HCT116 (cell line): ENCODE data around the gene STXBP5. TPM values are rescaled to one million over a fixed set of nuclear protein-coding genes. Genes with fewer than 3 reads are reported as not detected.
A peak's percentile ranks its signal among the peaks of the same experiment; 100 is the strongest.

Experiments used
- ATAC-seq: fragments of 200-7000 bp; cut with Tn5 transposase; 2 replicates; pipeline ENCODE4 v1.9.1; 2020; ENCODE audit warnings: mild to moderate bottlenecking, moderate library complexity
- BruUV-seq: library from RNA; stranded (reverse); fragments of 400-500 nt; replicated peaks from 2 replicates; lab custom pipeline; 2021; lab: Mats Ljungman, UMichigan
- CTCF ChIA-PET: fragments of 300-600 bp; sonication (Branson Sonifier 250); formaldehyde crosslinking; loops from one replicate; lab custom pipeline; 2021; ENCODE audit warnings: antibody characterized with exemption; lab: Charles Lee
- POLR2A ChIA-PET: fragments of 300-600, 350-600 bp; sonication (Branson Sonifier 250); formaldehyde crosslinking; loops from one replicate; lab custom pipeline; 2021; ENCODE audit warnings: antibody characterized with exemption; lab: Charles Lee
- RAD21 ChIA-PET, 2 experiments: fragments of 300-600 bp; sonication (Branson Sonifier 250); formaldehyde crosslinking; loops; one replicate each; lab custom pipeline; 2023; ENCODE audit warnings: low total read pairs in 2 of 2; ENCODE audit not compliant: uncharacterized antibody in 2 of 2, unreplicated experiment in 2 of 2, low non-redundant PET in 1 of 2; lab: Charles Lee
- DNase-seq: peaks from one replicate; pipeline ENCODE4 v3.0.0-alpha.2; 2010; ENCODE audit warnings: low read depth, low spot score
- H2AFZ ChIP-seq: fragments of 200-600 bp; shearing (Covaris generic), sonication (generic); 2 replicates; pipeline ENCODE4 v1.6.1; 2017; ENCODE audit warnings: low read depth, mixed run types, mixed read lengths, antibody characterized with exemption, low read length; ENCODE audit not compliant: poor library complexity, severe bottlenecking
- H3K27ac ChIP-seq: 2 replicates; pipeline ENCODE4 v1.5.1; 2012; ENCODE audit warnings: low read depth, low read length
- H3K27me3 ChIP-seq: fragments of 200-600 bp; sonication (generic); 2 replicates; pipeline ENCODE4 v1.6.1; 2016; ENCODE audit warnings: mixed run types, low read length, mixed read lengths; ENCODE audit not compliant: insufficient read depth
- H3K36me3 ChIP-seq, 2 experiments: fragments of 200-500 bp in 1 of 2; fragments of 200-600 bp in 1 of 2; sonication (Bioruptor generic) in 1 of 2; sonication (generic) in 1 of 2; 2 replicates each; pipeline versions ENCODE4 v1.5.1 to v1.6.1; 2014 to 2016; ENCODE audit warnings: low read length in 2 of 2, inconsistent platforms in 1 of 2, mixed read lengths in 1 of 2, mixed run types in 1 of 2; ENCODE audit not compliant: insufficient read depth in 2 of 2, control insufficient read depth in 1 of 2
- H3K4me1 ChIP-seq, 2 experiments: fragments of 200-600 bp in 1 of 2; sonication (generic) in 1 of 2; 2 replicates each; pipeline versions ENCODE4 v1.5.1 to v1.6.1; 2012 to 2017; ENCODE audit warnings: low read length in 2 of 2, inconsistent platforms in 1 of 2, mild to moderate bottlenecking in 1 of 2, mixed read lengths in 1 of 2, mixed run types in 1 of 2, moderate library complexity in 1 of 2; ENCODE audit not compliant: insufficient read depth in 2 of 2, control insufficient read depth in 1 of 2
- H3K4me2 ChIP-seq: fragments of 200-600 bp; sonication (generic); 2 replicates; pipeline ENCODE4 v1.6.1; 2017; ENCODE audit warnings: mixed run types, low read length, mixed read lengths
- H3K4me3 ChIP-seq, 2 experiments: fragments of 200-600 bp in 1 of 2; sonication (generic) in 1 of 2; replicated peaks in 1 of 2; 2 replicates each; pipeline ENCODE4 v1.5.1; 2011 to 2016; ENCODE audit warnings: low read length in 2 of 2, control low read depth in 1 of 2, low read depth in 1 of 2, mild to moderate bottlenecking in 1 of 2, mixed read lengths in 1 of 2, mixed run types in 1 of 2
- H3K79me2 ChIP-seq: fragments of 200-600 bp; sonication (generic); 2 replicates; pipeline ENCODE4 v1.6.1; 2017; ENCODE audit warnings: mild to moderate bottlenecking, mixed run types, low read length, moderate library complexity, mixed read lengths; ENCODE audit not compliant: insufficient read depth
- H3K9ac ChIP-seq: fragments of 200-600 bp; sonication (generic); 2 replicates; pipeline ENCODE4 v1.6.1; 2016; ENCODE audit warnings: low read length, mixed read lengths
- H3K9me2 ChIP-seq: fragments of 200-600 bp; sonication (generic), shearing (Covaris generic); 2 replicates; pipeline ENCODE4 v1.6.1; 2017; ENCODE audit warnings: mixed run types, mild to moderate bottlenecking, moderate library complexity; ENCODE audit not compliant: insufficient read depth
- H3K9me3 ChIP-seq, 2 experiments: fragments of 200-500 bp in 1 of 2; fragments of 200-600 bp in 1 of 2; sonication (Bioruptor generic) in 1 of 2; sonication (generic) in 1 of 2; 2 replicates each; pipeline ENCODE4 v1.6.1; 2014 to 2017; ENCODE audit warnings: low read length in 2 of 2, mixed read lengths in 2 of 2, inconsistent platforms in 1 of 2, low read depth in 1 of 2, mild to moderate bottlenecking in 1 of 2, mixed run types in 1 of 2, moderate library complexity in 1 of 2; ENCODE audit not compliant: control insufficient read depth in 1 of 2, insufficient read depth in 1 of 2
- H4K20me1 ChIP-seq: fragments of 200-600 bp; sonication (generic), shearing (Covaris generic); 2 replicates; pipeline ENCODE4 v1.6.1; 2017; ENCODE audit warnings: mixed run types, mild to moderate bottlenecking, moderate library complexity; ENCODE audit not compliant: insufficient read depth
- CEBPB ChIP-seq: IDR thresholded peaks from 2 replicates; pipeline ENCODE4 v1.6.1; 2012; ENCODE audit warnings: low read depth
- ELF1 ChIP-seq: IDR thresholded peaks from 2 replicates; pipeline ENCODE4 v1.6.1; 2012; ENCODE audit warnings: low read depth, borderline replicate concordance
- MAX ChIP-seq: IDR thresholded peaks from 2 replicates; pipeline ENCODE4 v1.6.1; 2012
- POLR2A ChIP-seq: IDR thresholded peaks from 2 replicates; pipeline ENCODE4 v1.7.0; 2011; ENCODE audit warnings: borderline replicate concordance; ENCODE audit not compliant: insufficient read depth, insufficient read length; ENCODE audit errors: extremely low read depth
- POLR2AphosphoS5 ChIP-seq: IDR thresholded peaks from 2 replicates; pipeline ENCODE4 v1.6.1; 2011; ENCODE audit warnings: mild to moderate bottlenecking, low read depth, low read length, moderate library complexity
- SP1 ChIP-seq: IDR thresholded peaks from 2 replicates; pipeline ENCODE4 v1.6.1; 2012; ENCODE audit warnings: low read depth
- TCF7L2 ChIP-seq: IDR thresholded peaks from 2 replicates; pipeline ENCODE4 v1.7.0; 2011; ENCODE audit warnings: borderline replicate concordance, inconsistent platforms; ENCODE audit not compliant: insufficient read depth, insufficient read length; ENCODE audit errors: extremely low read depth
- ZFX ChIP-seq: fragments of 450-650 bp; IDR thresholded peaks from 2 replicates; pipeline ENCODE4 v1.6.1; 2017
- ZNF274 ChIP-seq: fragments of 200-500 bp; sonication (Bioruptor generic); IDR thresholded peaks from 2 replicates; pipeline ENCODE4 v1.6.1; 2014; ENCODE audit warnings: mild to moderate bottlenecking, low read depth, low read length, inconsistent platforms
- intact Hi-C: fragments of 100-400 bp; cut with micrococcal nuclease; formaldehyde crosslinking; loops from 2 replicates; pipeline ENCODE4 v1.10.0; 2022
- total RNA-seq: library from RNA; stranded (reverse); gene quantifications from one replicate; pipeline ENCODE4 v1.2.1, GENCODE V29; 2021; ENCODE audit not compliant: unreplicated experiment

STXBP5 gene
- total RNA-seq, 1 experiment from 2014 or later = 12.6 TPM

DNA sequence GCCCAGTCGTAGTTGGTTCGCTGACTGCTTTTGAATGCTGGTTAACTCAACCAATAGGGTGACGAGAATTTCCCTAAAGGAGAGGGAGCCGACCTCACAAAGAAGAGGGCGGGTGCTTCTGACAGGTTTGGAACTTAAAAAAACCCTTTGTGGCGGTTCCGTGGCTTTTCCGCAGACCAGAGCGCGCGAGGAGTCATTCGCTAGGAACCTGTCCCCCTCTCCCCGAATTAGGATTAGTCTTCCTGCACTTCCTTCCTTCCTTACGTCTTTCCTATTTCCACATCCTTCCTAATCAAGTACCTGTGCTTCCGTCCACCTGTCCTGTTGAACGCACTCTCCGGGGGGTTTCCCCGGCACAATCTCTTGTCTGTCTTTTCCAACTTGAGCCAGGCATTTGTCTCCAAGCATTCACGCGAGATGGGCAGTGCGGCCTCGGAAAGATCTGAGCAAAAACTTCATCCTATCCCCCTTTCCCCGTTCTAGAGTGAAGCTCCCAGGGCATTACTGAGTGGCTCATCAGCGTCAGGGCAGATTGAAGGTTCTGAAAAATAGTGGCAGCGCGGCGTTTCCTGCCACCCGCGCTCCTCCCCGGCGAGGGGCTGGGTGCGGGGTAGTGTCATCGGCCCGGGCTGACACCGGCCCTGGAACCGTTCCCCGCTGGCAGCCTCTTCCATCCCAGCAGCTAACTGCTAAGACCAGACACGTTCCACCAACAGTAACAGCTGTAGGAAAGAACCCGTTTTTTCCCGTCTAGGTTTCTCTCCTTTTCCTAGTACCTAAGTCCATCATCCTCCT lies 1.5 kb upstream of the STXBP5 start:
- H4K20me1 ChIP-seq = no peaks in the 10 kb centered on the region

DNA sequence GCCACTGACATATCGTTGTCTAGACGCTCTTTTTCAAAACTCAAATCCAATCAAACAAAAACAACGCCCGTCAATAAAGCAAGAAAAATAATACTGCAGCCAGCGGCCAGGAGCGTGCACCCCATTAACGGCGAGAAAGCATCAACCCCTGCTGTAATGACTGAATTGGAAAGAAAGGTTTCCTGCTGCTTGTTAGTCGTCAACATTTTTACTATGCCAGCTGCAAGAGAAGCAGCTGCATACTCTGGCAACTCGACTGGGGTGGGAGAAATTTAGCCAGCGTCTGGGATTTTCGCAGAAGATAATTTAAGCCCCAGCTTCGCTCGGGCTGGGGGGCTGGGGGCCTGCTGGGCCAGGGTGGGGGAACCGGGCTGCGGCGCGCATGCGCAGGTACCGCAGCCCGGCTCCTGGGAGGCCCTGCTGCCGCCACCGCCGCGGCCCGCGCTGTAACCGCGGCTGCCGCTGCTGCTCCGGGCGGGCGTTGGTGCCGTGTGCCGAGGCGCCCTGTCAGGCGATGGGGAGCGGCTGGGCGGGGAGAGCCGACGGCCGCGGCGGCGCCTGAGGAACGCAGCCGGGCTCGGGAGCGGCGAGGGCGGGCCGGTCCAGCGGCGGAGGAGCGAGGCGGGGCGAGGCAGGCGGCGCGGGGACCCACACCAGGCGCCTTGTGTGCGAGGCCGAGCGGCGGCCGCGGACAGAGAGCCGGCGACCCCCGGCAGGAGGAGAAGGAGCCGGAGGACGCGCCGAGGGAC lies 732 bp upstream of the STXBP5 start:
- DNase-seq (peak; percentile 24), ATAC-seq (peak; percentile 72)
- no peak for TF ChIP-seq ZNF274
- TF ChIP-seq POLR2AphosphoS5 = peak; percentile 83
- TF ChIP-seq ZFX = peak; percentile 89
- peak; percentile 57 for TF ChIP-seq POLR2A
- H3K9me3 ChIP-seq = no peaks in the 10 kb centered on the region
- POLR2A ChIA-PET = interaction anchor here (0.7 to 1.0 kb wide), 2 partner anchors 8 to 377 kb away, joined by 3 to 4 read pairs; no protein-coding TSS in a partner anchor
- H3K79me2 ChIP-seq = peaks cover 31% of the 10 kb centered on the region
- RAD21 ChIA-PET = no interaction called here
- H4K20me1 ChIP-seq = no peaks in the 10 kb centered on the region
- intact Hi-C loops = loop anchor here (1.0 kb wide), 1 partner anchor 289 kb away; no protein-coding TSS in a partner anchor
- H3K4me2 ChIP-seq = peak overlapping the region; percentile 98
- peaks cover 3 to 12% of the 10 kb centered on the region in 2 experiments; a peak in 3 of 4 replicates for H3K4me1 ChIP-seq
- no peaks in the 10 kb centered on the region for H3K9me2 ChIP-seq
- H3K9ac ChIP-seq = peak overlapping the region; percentile 54
- H3K27me3 ChIP-seq = no peaks in the 10 kb centered on the region
- H3K36me3 ChIP-seq = no peaks in the 10 kb centered on the region
- CTCF ChIA-PET = no interaction called here
- H2AFZ ChIP-seq = peak overlapping the region; percentile 100
- no TSS peak for BruUV-seq
- peak overlapping the region; percentile 72 to 73 for H3K4me3 ChIP-seq
- peak overlapping the region; percentile 81 for H3K27ac ChIP-seq

More for the DNA sequence above, 1.5 kb upstream of the STXBP5 start:
- Histone ChIP-seq H3K4me3 (peak overlapping the region; percentile 72 to 73), H3K4me1 (peaks cover 3 to 12% of the 10 kb centered on the region in 2 experiments; a peak in 3 of 4 replicates), H3K9me2 (no peaks in the 10 kb centered on the region), H2AFZ (peak overlapping the region; percentile 100), H3K4me2 (peak overlapping the region; percentile 98), H3K79me2 (peaks cover 31% of the 10 kb centered on the region), H3K9me3 (no peaks in the 10 kb centered on the region), H3K36me3 (no peaks in the 10 kb centered on the region), H3K27me3 (no peaks in the 10 kb centered on the region), H3K27ac (peak overlapping the region; percentile 81), H3K9ac (peak overlapping the region; percentile 54)
- RAD21 ChIA-PET = no interaction called here
- intact Hi-C loops = loop anchor here (1.0 kb wide), 1 partner anchor 288 kb away; no protein-coding TSS in a partner anchor
- CTCF ChIA-PET = no interaction called here
- BruUV-seq = no TSS peak
- ATAC-seq (peak; percentile 84), DNase-seq (peak; percentile 95)
- TF ChIP-seq POLR2A (peak; percentile 83), CEBPB (no peak), SP1 (peak; percentile 98), TCF7L2 (peak; percentile 49), ELF1 (no peak), POLR2AphosphoS5 (peak; percentile 64), MAX (peak; percentile 42; the same call in 1 of the 2 replicates)
- POLR2A ChIA-PET = interaction anchor here (0.7 to 1.0 kb wide), 2 partner anchors 9 to 376 kb away, joined by 3 to 4 read pairs; no protein-coding TSS in a partner anchor
